DND-41 (cell line): ENCODE data around the gene PHF13.

ENCODE experiments used
- ATAC-seq: fragments of 200-7000 bp; cut with Tn5 transposase; 3 replicates; pipeline ENCODE4 v1.9.1; 2021; ENCODE audit warnings: low read depth; ENCODE audit not compliant: insufficient read depth
- DNase-seq: peaks from one replicate; pipeline ENCODE4 v3.0.0-alpha.2; 2020
- H2AFZ ChIP-seq: 2 replicates; pipeline ENCODE4 v1.6.0; 2012; ENCODE audit warnings: low read depth, low read length
- H3K27ac ChIP-seq: 2 replicates; pipeline ENCODE4 v1.5.1; 2012; ENCODE audit warnings: low read length, inconsistent platforms
- H3K27me3 ChIP-seq: fragments of 200-600 bp; sonication (generic); 2 replicates; pipeline ENCODE4 v1.6.0; 2012; ENCODE audit warnings: low read length, mild to moderate bottlenecking, inconsistent platforms; ENCODE audit not compliant: insufficient read depth, poor library complexity
- H3K36me3 ChIP-seq: 2 replicates; pipeline ENCODE4 v1.5.1; 2012; ENCODE audit warnings: low read length, inconsistent platforms; ENCODE audit not compliant: insufficient read depth
- H3K4me1 ChIP-seq: 2 replicates; pipeline ENCODE4 v1.5.1; 2012; ENCODE audit warnings: mild to moderate bottlenecking, low read length; ENCODE audit not compliant: insufficient read depth
- H3K4me2 ChIP-seq: 2 replicates; pipeline ENCODE4 v1.6.0; 2012; ENCODE audit warnings: mild to moderate bottlenecking, moderate library complexity, low read length, inconsistent platforms; ENCODE audit not compliant: insufficient read depth
- H3K4me3 ChIP-seq, 2 experiments: fragments of 200-600 bp in 1 of 2; shearing (Covaris generic) in 1 of 2; 2 replicates each; pipeline ENCODE4 v1.5.1; 2012 to 2016; ENCODE audit warnings: inconsistent platforms in 2 of 2, low read length in 2 of 2, mild to moderate bottlenecking in 2 of 2, low read depth in 1 of 2, moderate library complexity in 1 of 2
- H3K79me2 ChIP-seq: 2 replicates; pipeline ENCODE4 v1.6.0; 2012; ENCODE audit warnings: low read length, inconsistent platforms; ENCODE audit not compliant: insufficient read depth
- H3K9ac ChIP-seq: 2 replicates; pipeline ENCODE4 v1.6.0; 2012; ENCODE audit warnings: low read depth, mild to moderate bottlenecking, inconsistent platforms, low read length, moderate library complexity
- H3K9me3 ChIP-seq: 2 replicates; pipeline ENCODE4 v1.5.1; 2012; ENCODE audit warnings: low read length, moderate library complexity, mild to moderate bottlenecking, inconsistent platforms; ENCODE audit not compliant: insufficient read depth, severe bottlenecking
- H4K20me1 ChIP-seq: 2 replicates; pipeline ENCODE4 v1.6.0; 2012; ENCODE audit warnings: low read length; ENCODE audit not compliant: insufficient read depth
- CTCF ChIP-seq: IDR thresholded peaks from 2 replicates; pipeline ENCODE4 v1.5.1; 2012; ENCODE audit warnings: borderline replicate concordance, low read length, moderate library complexity, mild to moderate bottlenecking; ENCODE audit not compliant: poor library complexity, severe bottlenecking; ENCODE audit errors: extremely low read depth
- EZH2 ChIP-seq: IDR thresholded peaks from 3 replicates; pipeline ENCODE4 v1.6.1; 2012; ENCODE audit warnings: borderline replicate concordance, low read depth, mild to moderate bottlenecking, moderate library complexity, low read length, inconsistent platforms; ENCODE audit not compliant: severe bottlenecking

The PHF13 gene

GRCh38 chr1:6653436-6654290, 40.1 kb downstream of the PHF13 start:
- TF ChIP-seq CTCF (no peak), EZH2 (no peak)
- H2AFZ ChIP-seq, result no peak overlapping the region
- H3K4me1 ChIP-seq, result no peaks in the 10 kb centered on the region
- peaks cover 53% of the 10 kb centered on the region for H3K36me3 ChIP-seq
- H4K20me1 ChIP-seq, result 0 out of 2 replicates have a peak, but pooled peaks cover 4% of the 10 kb centered on the region
- no peak for DNase-seq
- H3K4me3 ChIP-seq, result no peak overlapping the region
- peaks cover 6% of the 10 kb centered on the region for H3K79me2 ChIP-seq
- H3K27me3 ChIP-seq, result no peaks in the 10 kb centered on the region
- H3K27ac ChIP-seq, result no peak overlapping the region
- no peak for ATAC-seq
- H3K4me2 ChIP-seq, result no peak overlapping the region
- no peaks in the 10 kb centered on the region for H3K9me3 ChIP-seq
- H3K9ac ChIP-seq, result no peak overlapping the region

DNA sequence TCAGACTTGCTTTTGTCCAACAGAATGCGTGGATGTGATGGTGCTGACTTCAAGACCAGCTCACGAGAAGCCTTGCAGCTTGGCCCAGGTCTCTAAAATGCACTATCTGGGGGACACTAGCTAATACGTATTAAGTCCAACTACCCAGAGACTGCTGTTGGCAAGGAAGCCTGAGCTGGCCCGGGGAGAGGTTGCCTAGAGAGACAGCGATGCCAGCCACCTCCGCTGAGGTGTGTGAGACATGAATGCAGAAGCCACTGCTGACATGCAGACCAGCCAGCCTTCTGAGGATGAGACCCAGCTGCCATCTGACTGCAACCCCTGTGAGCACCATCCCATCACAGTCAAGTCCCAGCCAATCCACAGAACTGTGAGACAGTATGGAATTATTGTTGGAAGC, 43.6 kb downstream of the PHF13 start:
- H2AFZ ChIP-seq, result no peak overlapping the region
- no peak overlapping the region for H3K4me3 ChIP-seq
- no peaks in the 10 kb centered on the region for H3K27me3 ChIP-seq
- H3K9ac ChIP-seq, result no peak overlapping the region
- no peak overlapping the region for H3K4me2 ChIP-seq
- TF ChIP-seq EZH2 (no peak), CTCF (no peak)
- peaks cover 27% of the 10 kb centered on the region for H3K36me3 ChIP-seq
- H4K20me1 ChIP-seq, result peaks cover 18% of the 10 kb centered on the region; the same call in 1 of the 2 replicates
- ATAC-seq, result no peak
- DNase-seq, result no peak
- no peak overlapping the region for H3K27ac ChIP-seq
- H3K4me1 ChIP-seq, result no peaks in the 10 kb centered on the region
- H3K9me3 ChIP-seq, result no peaks in the 10 kb centered on the region
- H3K79me2 ChIP-seq, result peaks cover 13% of the 10 kb centered on the region

DNA sequence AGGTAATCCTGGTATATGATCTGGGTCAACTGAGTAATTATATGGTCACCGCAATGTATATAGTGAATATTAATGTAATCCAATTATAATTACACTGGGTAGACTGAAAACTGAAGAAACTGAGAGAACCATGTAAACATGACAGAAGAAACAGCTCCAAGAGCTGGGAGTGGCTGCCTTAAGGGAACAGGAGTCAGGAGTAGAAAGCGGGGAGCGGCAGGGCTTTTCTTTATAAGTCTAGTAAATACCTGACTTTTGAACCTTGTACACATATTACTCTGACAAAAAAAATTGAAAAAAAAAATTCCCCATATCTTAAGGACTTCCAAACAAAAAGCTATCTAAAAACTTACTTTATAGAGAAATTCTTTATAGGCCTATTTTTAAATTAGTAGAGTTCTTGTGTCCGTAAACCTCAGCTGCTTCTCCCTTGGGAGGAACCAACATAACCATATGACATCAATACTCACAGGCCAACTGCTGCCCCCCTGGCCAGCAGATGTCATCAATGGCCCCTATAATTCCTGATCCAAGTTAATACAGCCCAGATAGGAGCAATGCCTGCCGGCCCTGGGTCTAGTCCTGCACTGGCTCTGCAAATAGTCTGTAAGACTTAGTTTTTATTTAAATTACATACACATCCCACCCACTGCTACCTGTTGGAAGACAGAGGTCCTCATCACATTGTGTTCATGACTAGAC, 45.0 kb downstream of the PHF13 start:
- Histone ChIP-seq H3K36me3 (peaks cover 20% of the 10 kb centered on the region), H4K20me1 (peaks cover 24% of the 10 kb centered on the region; the same call in 1 of the 2 replicates)
- TF ChIP-seq EZH2, result no peak
- TF ChIP-seq CTCF, result no peak

More for the DNA sequence above, 45.0 kb downstream of the PHF13 start:
- no peak overlapping the region for H3K4me3 ChIP-seq
- no peaks in the 10 kb centered on the region for H3K27me3 ChIP-seq
- no peak overlapping the region for H3K27ac ChIP-seq
- H3K9me3 ChIP-seq, result no peaks in the 10 kb centered on the region
- no peak overlapping the region for H3K4me2 ChIP-seq
- no peak overlapping the region for H2AFZ ChIP-seq
- no peaks in the 10 kb centered on the region for H3K4me1 ChIP-seq
- DNase-seq (no peak), ATAC-seq (no peak)
- peaks cover 18% of the 10 kb centered on the region for H3K79me2 ChIP-seq
- H3K9ac ChIP-seq, result no peak overlapping the region
